Mesendoderm (in vitro differentiated cells): ENCODE data around the gene SGIP1.

Source experiments
- DNase-seq: peaks from one replicate; pipeline ENCODE4 v3.0.0; 2013
- H2AK5ac ChIP-seq: 2 replicates; pipeline ENCODE4 v1.6.1; 2013; ENCODE audit warnings: low read length, inconsistent platforms
- H2BK120ac ChIP-seq: 2 replicates; pipeline ENCODE4 v1.6.1; 2013; ENCODE audit warnings: low read depth, mild to moderate bottlenecking, low read length, moderate library complexity, mixed read lengths
- H2BK15ac ChIP-seq: replicated peaks from 2 replicates; pipeline ENCODE4 v1.6.1; 2013; ENCODE audit warnings: low read depth, mild to moderate bottlenecking, moderate library complexity
- H2BK5ac ChIP-seq: 2 replicates; pipeline ENCODE4 v1.6.1; 2013; ENCODE audit warnings: low read length, inconsistent platforms
- H3K18ac ChIP-seq: 2 replicates; pipeline ENCODE4 v1.6.1; 2013; ENCODE audit warnings: mild to moderate bottlenecking, low read length, mixed read lengths
- H3K23ac ChIP-seq: one replicate; pipeline ENCODE4 v1.6.1; 2013; ENCODE audit warnings: low read length
- H3K27ac ChIP-seq: 2 replicates; pipeline ENCODE4 v1.5.1; 2013; ENCODE audit warnings: low read depth, mild to moderate bottlenecking, inconsistent platforms, low read length, moderate library complexity
- H3K27me3 ChIP-seq: 2 replicates; pipeline ENCODE4 v1.6.1; 2013; ENCODE audit warnings: low read length, control low read depth, mild to moderate bottlenecking, inconsistent platforms; ENCODE audit not compliant: insufficient read depth, poor library complexity
- H3K36me3 ChIP-seq: 2 replicates; pipeline ENCODE4 v1.6.1; 2013; ENCODE audit warnings: low read length, inconsistent platforms; ENCODE audit not compliant: control insufficient read depth, insufficient read depth
- H3K4ac ChIP-seq: one replicate; pipeline ENCODE4 v1.6.1; 2013; ENCODE audit warnings: low read depth, mild to moderate bottlenecking, low read length, moderate library complexity
- H3K4me1 ChIP-seq: 2 replicates; pipeline ENCODE4 v1.6.1; 2013; ENCODE audit warnings: low read depth, low read length, inconsistent platforms; ENCODE audit not compliant: control insufficient read depth
- H3K4me2 ChIP-seq: 2 replicates; pipeline ENCODE4 v1.6.1; 2013; ENCODE audit warnings: low read length
- H3K4me3 ChIP-seq: 2 replicates; pipeline ENCODE4 v1.5.1; 2013; ENCODE audit warnings: mild to moderate bottlenecking, low read length
- H3K56ac ChIP-seq: one replicate; pipeline ENCODE4 v1.6.1; 2013; ENCODE audit warnings: low read length
- H3K79me1 ChIP-seq: 2 replicates; pipeline ENCODE4 v1.6.1; 2013; ENCODE audit warnings: low read length, inconsistent platforms
- H3K79me2 ChIP-seq: 2 replicates; pipeline ENCODE4 v1.6.1; 2013; ENCODE audit warnings: mild to moderate bottlenecking, low read length; ENCODE audit not compliant: control insufficient read depth, insufficient read depth
- H3K9ac ChIP-seq: 2 replicates; pipeline ENCODE4 v1.6.1; 2013; ENCODE audit warnings: low read length, inconsistent platforms
- H4K5ac ChIP-seq: one replicate; pipeline ENCODE4 v1.6.1; 2013; ENCODE audit warnings: low read length
- H4K8ac ChIP-seq: one replicate; pipeline ENCODE4 v1.6.1; 2013; ENCODE audit warnings: low read depth, mild to moderate bottlenecking, control low read depth, low read length, moderate library complexity
- WGBS: extraction: QIAGEN DNeasy Blood & Tissue Kit; methylation state at CpG from one replicate; pipeline ENCODE4 v1.1.7; 2013; ENCODE audit warnings: low lambda C conversion rate, missing lambda C conversion rate; ENCODE audit not compliant: insufficient coverage; ENCODE audit errors: extremely low coverage; 5-methylcytosine and 5-hydroxymethylcytosine counted together

SGIP1 gene

GRCh38 chr1:66699213-66699612, 165.3 kb downstream of the SGIP1 start:
- no peak overlapping the region for H3K23ac ChIP-seq
- H3K4me2 ChIP-seq = no peak overlapping the region
- H3K18ac ChIP-seq = no peak overlapping the region
- no peaks in the 10 kb centered on the region for H3K79me2 ChIP-seq
- no peak overlapping the region for H3K56ac ChIP-seq
- no peaks in the 10 kb centered on the region for H3K27me3 ChIP-seq
- no CpG with 5 or more reads among the region's 5 CpGs for WGBS
- H2BK15ac ChIP-seq = no peak overlapping the region
- no peak overlapping the region for H3K4me3 ChIP-seq
- H2AK5ac ChIP-seq = no peak overlapping the region
- H3K4me1 ChIP-seq = no peaks in the 10 kb centered on the region
- no peak overlapping the region for H4K5ac ChIP-seq
- no peak for DNase-seq
- H3K36me3 ChIP-seq = no peaks in the 10 kb centered on the region
- H3K9ac ChIP-seq = no peak overlapping the region
- H3K79me1 ChIP-seq = no peaks in the 10 kb centered on the region
- no peak overlapping the region for H2BK5ac ChIP-seq
- H4K8ac ChIP-seq = no peak overlapping the region
- no peak overlapping the region for H3K27ac ChIP-seq
- no peak overlapping the region for H3K4ac ChIP-seq
- no peak overlapping the region for H2BK120ac ChIP-seq

GRCh38 chr1:66704177-66704875, 170.4 kb downstream of the SGIP1 start:
- no peak overlapping the region for H2BK15ac ChIP-seq
- H3K79me2 ChIP-seq = no peaks in the 10 kb centered on the region
- no peaks in the 10 kb centered on the region for H3K36me3 ChIP-seq
- WGBS = no CpG with 5 or more reads among the region's 4 CpGs
- no peak overlapping the region for H2BK5ac ChIP-seq
- no peak overlapping the region for H3K56ac ChIP-seq
- no peak overlapping the region for H4K8ac ChIP-seq
- no peaks in the 10 kb centered on the region for H3K4me1 ChIP-seq
- H3K27ac ChIP-seq = no peak overlapping the region
- no peak overlapping the region for H3K4ac ChIP-seq
- no peaks in the 10 kb centered on the region for H3K79me1 ChIP-seq
- no peaks in the 10 kb centered on the region for H3K27me3 ChIP-seq
- no peak overlapping the region for H3K23ac ChIP-seq
- DNase-seq = no peak
- no peak overlapping the region for H3K4me3 ChIP-seq
- H3K18ac ChIP-seq = no peak overlapping the region
- H4K5ac ChIP-seq = no peak overlapping the region
- H2AK5ac ChIP-seq = no peak overlapping the region
- H3K4me2 ChIP-seq = no peak overlapping the region
- no peak overlapping the region for H3K9ac ChIP-seq
- no peak overlapping the region for H2BK120ac ChIP-seq

DNA sequence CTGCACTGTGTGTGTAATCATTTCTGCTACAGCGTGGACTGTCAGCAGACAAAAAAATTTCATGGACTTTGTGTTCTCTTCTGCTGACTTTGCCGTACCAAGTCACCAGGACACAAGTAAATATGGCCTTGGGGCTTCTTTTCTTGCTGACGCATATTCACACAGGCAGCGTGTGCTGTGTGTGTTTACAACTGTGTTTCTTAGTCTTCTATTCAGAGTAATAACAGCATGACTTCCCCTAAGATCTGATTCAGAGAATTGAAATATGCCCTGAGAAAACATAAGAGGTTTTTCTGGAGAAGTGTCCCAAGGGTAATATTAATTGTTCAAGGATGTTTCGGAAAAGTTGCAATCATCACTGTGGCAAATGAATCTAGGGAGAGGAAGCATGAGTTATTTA, 171.2 kb downstream of the SGIP1 start:
- H3K4me3 ChIP-seq = no peak overlapping the region
- H2BK120ac ChIP-seq = no peak overlapping the region
- no peak overlapping the region for H2BK15ac ChIP-seq
- no peaks in the 10 kb centered on the region for H3K79me1 ChIP-seq
- no peak overlapping the region for H3K9ac ChIP-seq
- no peaks in the 10 kb centered on the region for H3K27me3 ChIP-seq
- no peak overlapping the region for H3K56ac ChIP-seq
- H3K23ac ChIP-seq = no peak overlapping the region
- no peak overlapping the region for H2AK5ac ChIP-seq
- H4K5ac ChIP-seq = no peak overlapping the region
- WGBS = no CpG with 5 or more reads among the region's 5 CpGs
- H3K4me1 ChIP-seq = no peaks in the 10 kb centered on the region
- H2BK5ac ChIP-seq = no peak overlapping the region
- H4K8ac ChIP-seq = no peak overlapping the region
- H3K79me2 ChIP-seq = no peaks in the 10 kb centered on the region
- no peak overlapping the region for H3K4ac ChIP-seq
- no peak overlapping the region for H3K18ac ChIP-seq
- no peak overlapping the region for H3K27ac ChIP-seq
- no peaks in the 10 kb centered on the region for H3K36me3 ChIP-seq
- no peak for DNase-seq
- H3K4me2 ChIP-seq = no peak overlapping the region

DNA sequence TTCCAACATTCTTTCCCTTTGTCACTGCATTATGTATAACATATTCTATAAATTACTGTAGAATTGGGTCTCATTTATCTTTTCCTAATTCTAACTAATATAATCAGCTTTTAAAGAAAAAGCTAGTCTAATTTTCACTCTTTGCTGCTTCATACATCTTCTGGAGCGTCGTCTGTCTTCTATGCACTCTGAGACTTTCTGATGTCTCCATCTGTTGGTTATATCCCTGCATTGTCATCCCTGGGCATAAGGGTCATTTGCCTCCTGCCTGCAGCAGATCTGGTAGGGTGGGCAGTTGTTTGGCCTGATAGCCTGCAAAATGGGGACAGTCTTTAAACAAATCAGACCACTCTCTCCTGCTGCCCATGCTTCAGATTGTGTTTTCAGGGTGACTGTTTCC, 177.5 kb downstream of the SGIP1 start:
- no peak overlapping the region for H3K4ac ChIP-seq
- WGBS = no CpG with 5 or more reads among the region's 2 CpGs
- H3K4me3 ChIP-seq = no peak overlapping the region
- no peaks in the 10 kb centered on the region for H3K79me2 ChIP-seq
- no peaks in the 10 kb centered on the region for H3K4me1 ChIP-seq
- no peak overlapping the region for H3K23ac ChIP-seq
- no peaks in the 10 kb centered on the region for H3K79me1 ChIP-seq
- no peak overlapping the region for H2BK15ac ChIP-seq
- H3K56ac ChIP-seq = no peak overlapping the region
- no peak overlapping the region for H4K8ac ChIP-seq
- H3K27me3 ChIP-seq = no peaks in the 10 kb centered on the region
- H3K9ac ChIP-seq = no peak overlapping the region
- H4K5ac ChIP-seq = no peak overlapping the region
- H3K4me2 ChIP-seq = no peak overlapping the region
- H2BK5ac ChIP-seq = no peak overlapping the region
- H2AK5ac ChIP-seq = no peak overlapping the region
- H2BK120ac ChIP-seq = no peak overlapping the region
- no peak overlapping the region for H3K18ac ChIP-seq
- peak; percentile 33 for DNase-seq
- H3K36me3 ChIP-seq = no peaks in the 10 kb centered on the region
- H3K27ac ChIP-seq = no peak overlapping the region

- H3K9ac ChIP-seq = no peak overlapping the region
- H2BK120ac ChIP-seq = no peak overlapping the region
- H3K4me1 ChIP-seq = no peaks in the 10 kb centered on the region
- H3K23ac ChIP-seq = no peak overlapping the region
- H3K4ac ChIP-seq = no peak overlapping the region
- H2BK5ac ChIP-seq = no peak overlapping the region
- no peak overlapping the region for H4K8ac ChIP-seq
- H3K79me1 ChIP-seq = no peaks in the 10 kb centered on the region
- H3K4me2 ChIP-seq = no peak overlapping the region
- no peak overlapping the region for H3K4me3 ChIP-seq
- H3K27ac ChIP-seq = no peak overlapping the region
- no peak overlapping the region for H4K5ac ChIP-seq
- no peaks in the 10 kb centered on the region for H3K79me2 ChIP-seq
- H3K27me3 ChIP-seq = no peaks in the 10 kb centered on the region
- no peaks in the 10 kb centered on the region for H3K36me3 ChIP-seq
- H2BK15ac ChIP-seq = no peak overlapping the region
- H3K56ac ChIP-seq = no peak overlapping the region
- no peak for DNase-seq
- WGBS = no CpG with 5 or more reads among the region's 2 CpGs
- H2AK5ac ChIP-seq = no peak overlapping the region
- H3K18ac ChIP-seq = no peak overlapping the region
These were observed 178.9 kb downstream of the SGIP1 start for GRCh38 chr1:66712839-66713238.

GRCh38 chr1:66723985-66724384, 190.0 kb downstream of the SGIP1 start:
- H3K23ac ChIP-seq = no peak overlapping the region
- DNase-seq = no peak
- H3K9ac ChIP-seq = no peak overlapping the region
- H3K56ac ChIP-seq = no peak overlapping the region
- H3K27me3 ChIP-seq = no peaks in the 10 kb centered on the region
- no peak overlapping the region for H2BK15ac ChIP-seq
- no peaks in the 10 kb centered on the region for H3K36me3 ChIP-seq
- no peak overlapping the region for H3K27ac ChIP-seq
- H2BK5ac ChIP-seq = no peak overlapping the region
- H3K4me1 ChIP-seq = no peaks in the 10 kb centered on the region
- no peak overlapping the region for H3K18ac ChIP-seq
- H3K4ac ChIP-seq = no peak overlapping the region
- H4K8ac ChIP-seq = no peak overlapping the region
- no peak overlapping the region for H3K4me2 ChIP-seq
- no peak overlapping the region for H3K4me3 ChIP-seq
- H2BK120ac ChIP-seq = no peak overlapping the region
- no peak overlapping the region for H2AK5ac ChIP-seq
- no peaks in the 10 kb centered on the region for H3K79me2 ChIP-seq
- H4K5ac ChIP-seq = no peak overlapping the region
- H3K79me1 ChIP-seq = no peaks in the 10 kb centered on the region
